Gastrocnemius medialis (tissue), 4 donors: ENCODE measurements around the gene NLRC5. TPM values are rescaled to one million over a fixed set of nuclear protein-coding genes. Genes with fewer than 3 reads are reported as not detected.

Experiments
- ATAC-seq, 2 donors: fragments of 150-250 bp; one replicate each; pipeline ENCODE4 v1.9.1; 2016
- DNase-seq, 2 donors: peaks; one replicate each; pipeline ENCODE4 v3.0.0-alpha.2; 2019
- H3K27ac ChIP-seq, 4 donors: fragments of 200-600 bp; sonication (generic); 1 replicate in 1 of 4; 2 replicates in 3 of 4; pipeline ENCODE4 v1.5.1; 2016 to 2018; ENCODE audit warnings: mild to moderate bottlenecking in 2 of 4, moderate library complexity in 1 of 4
- H3K27me3 ChIP-seq, 3 donors: fragments of 200-600 bp; sonication (generic) in 2 of 3; 1 replicate in 1 of 3; 2 replicates in 2 of 3; pipeline versions ENCODE4 v1.5.1 to v1.6.0; 2016 to 2019; ENCODE audit warnings: mild to moderate bottlenecking in 1 of 3, moderate library complexity in 1 of 3
- H3K36me3 ChIP-seq, 2 donors: fragments of 200-600 bp; sonication (generic) in 1 of 2; one replicate each; pipeline ENCODE4 v1.5.1; 2017 to 2018
- H3K4me1 ChIP-seq, 2 donors: fragments of 200-600 bp; sonication (generic) in 1 of 2; one replicate each; pipeline ENCODE4 v1.5.1; 2016 to 2017; ENCODE audit warnings: mild to moderate bottlenecking in 2 of 2
- H3K4me3 ChIP-seq, 4 donors: fragments of 200-600 bp; sonication (generic) in 3 of 4; 1 replicate in 1 of 4; 2 replicates in 3 of 4; pipeline ENCODE4 v1.5.1; 2016 to 2019; ENCODE audit warnings: mild to moderate bottlenecking in 2 of 4
- H3K9me3 ChIP-seq, 3 donors: fragments of 200-600 bp; sonication (generic) in 2 of 3; 1 replicate in 1 of 3; 2 replicates in 2 of 3; pipeline ENCODE4 v1.5.1; 2016 to 2019
- CTCF ChIP-seq, 5 experiments: fragments of 450-650 bp in 3 of 5; fragments of 200-600 bp in 2 of 5; sonication (generic) in 2 of 5; IDR thresholded peaks in 4 of 5; conservative IDR thresholded peaks in 1 of 5; 1 replicate in 4 of 5; 2 replicates in 1 of 5; pipeline ENCODE4 v1.5.1; 2016 to 2019; ENCODE audit warnings: antibody characterized with exemption in 5 of 5, mild to moderate bottlenecking in 3 of 5, moderate library complexity in 3 of 5
- POLR2A ChIP-seq, 2 donors: fragments of 450-650 bp; IDR thresholded peaks; one replicate each; pipeline ENCODE4 v1.6.1; 2017; ENCODE audit warnings: antibody characterized with exemption in 2 of 2, mild to moderate bottlenecking in 2 of 2, moderate library complexity in 2 of 2
- in situ Hi-C, 4 donors: fragments of 200-750 bp; cut with MboI; loops; one replicate each; pipeline versions ENCODE4 v1.15.0 to v1.8.0; 2017; ENCODE audit warnings: low sequenced_read_pairs in 4 of 4
- intact Hi-C: fragments of 100-400 bp; cut with DNase I; formaldehyde crosslinking; loops from one replicate; pipeline ENCODE4 v1.15.1; 2023; ENCODE audit warnings: low total_unique reads
- total RNA-seq, 4 donors: library from RNA; depleted of rRNA; stranded (reverse); fragments of >200 nt; gene quantifications; one replicate each; pipeline versions ENCODE4 v1.1.0 to v1.2.3, GENCODE V29; 2016

NLRC5 gene
- total RNA-seq, 4 donors from 2014 or later: 2.5 to 9.4 (median 5.1) TPM

- in situ Hi-C loops: loop anchor here in 1 of 4 donors (10.0 kb wide), 1 partner anchor 56 kb away; no protein-coding TSS in a partner anchor
- intact Hi-C loops: no loop called here
- Histone ChIP-seq H3K4me3 (no peak overlapping the region), H3K27ac (no peak overlapping the region), H3K36me3 (no peaks in the 10 kb centered on the region), H3K9me3 (no peaks in the 10 kb centered on the region), H3K27me3 (no peaks in the 10 kb centered on the region), H3K4me1 (no peaks in the 10 kb centered on the region)
- DNase-seq (no peak), ATAC-seq (no peak)
- TF ChIP-seq POLR2A (IDR thresholded peaks at IDR 0.05): no peak
- TF ChIP-seq CTCF (IDR thresholded peaks at IDR 0.05 in 4 of 5, conservative IDR thresholded peaks at IDR 0.05 in 1 of 5): no peak
Observed at GRCh38 chr16:57030346-57030902, 41.1 kb downstream of the NLRC5 start.

GRCh38 chr16:57031156-57031555 is 41.8 kb downstream of the NLRC5 start:
- TF ChIP-seq CTCF (IDR thresholded peaks at IDR 0.05 in 4 of 5, conservative IDR thresholded peaks at IDR 0.05 in 1 of 5) (no peak), POLR2A (IDR thresholded peaks at IDR 0.05) (no peak)
- intact Hi-C loops: no loop called here
- Histone ChIP-seq H3K4me1 (no peaks in the 10 kb centered on the region), H3K9me3 (no peaks in the 10 kb centered on the region), H3K27ac (no peak overlapping the region), H3K36me3 (no peaks in the 10 kb centered on the region), H3K4me3 (no peak overlapping the region), H3K27me3 (no peaks in the 10 kb centered on the region)
- no peak for DNase-seq
- ATAC-seq: no peak
- in situ Hi-C loops: loop anchor here in 1 of 4 donors (10.0 kb wide), 1 partner anchor 56 kb away; no protein-coding TSS in a partner anchor

- intact Hi-C loops (no loop called here), in situ Hi-C loops (loop anchor here in 1 of 4 donors (10.0 kb wide), 1 partner anchor 58 kb away; no protein-coding TSS in a partner anchor)
- no peak overlapping the region for H3K4me3 ChIP-seq
- H3K36me3 ChIP-seq: no peaks in the 10 kb centered on the region
- no peak overlapping the region for H3K27ac ChIP-seq
- TF ChIP-seq CTCF (IDR thresholded peaks at IDR 0.05 in 4 of 5, conservative IDR thresholded peaks at IDR 0.05 in 1 of 5) (no peak), POLR2A (IDR thresholded peaks at IDR 0.05) (no peak)
- no peaks in the 10 kb centered on the region for H3K9me3 ChIP-seq
- no peaks in the 10 kb centered on the region for H3K27me3 ChIP-seq
- H3K4me1 ChIP-seq: no peaks in the 10 kb centered on the region
- ATAC-seq (no peak), DNase-seq (no peak)
Observed at GRCh38 chr16:57032346-57032745, 43.0 kb downstream of the NLRC5 start.

GRCh38 chr16:57032931-57033330 is 43.6 kb downstream of the NLRC5 start:
- in situ Hi-C loops (loop anchor here in 1 of 4 donors (10.0 kb wide), 1 partner anchor 58 kb away; no protein-coding TSS in a partner anchor), intact Hi-C loops (no loop called here)
- H3K4me3 ChIP-seq: no peak overlapping the region
- no peaks in the 10 kb centered on the region for H3K36me3 ChIP-seq
- no peak overlapping the region for H3K27ac ChIP-seq
- DNase-seq (no peak), ATAC-seq (no peak)
- TF ChIP-seq POLR2A (IDR thresholded peaks at IDR 0.05) (no peak), CTCF (IDR thresholded peaks at IDR 0.05 in 4 of 5, conservative IDR thresholded peaks at IDR 0.05 in 1 of 5) (no peak)
- no peaks in the 10 kb centered on the region for H3K9me3 ChIP-seq
- no peaks in the 10 kb centered on the region for H3K27me3 ChIP-seq
- no peaks in the 10 kb centered on the region for H3K4me1 ChIP-seq
